ENCODE results near the gene TAF1B. TPM values are rescaled to one million over a fixed set of nuclear protein-coding genes. Genes with fewer than 3 reads are reported as not detected.

Gene TAF1B
- total and polyA plus RNA-seq, 2 donors (not counting 1 experiment from before 2014, with no cell fraction given): 19.5 to 32.9 TPM

GRCh38 chr2:9897331-9897737 is 54.1 kb downstream of the TAF1B start:
- Histone ChIP-seq H3K27ac (ENCODE audit: insufficient read depth, low read length) (peak overlapping the region; percentile 13), H3K4me2 (ENCODE audit: extremely low read depth, insufficient read depth, low read length) (peak overlapping the region; percentile 17), H3K9ac (ENCODE audit: insufficient read depth, low read length) (no peak overlapping the region)

DNA sequence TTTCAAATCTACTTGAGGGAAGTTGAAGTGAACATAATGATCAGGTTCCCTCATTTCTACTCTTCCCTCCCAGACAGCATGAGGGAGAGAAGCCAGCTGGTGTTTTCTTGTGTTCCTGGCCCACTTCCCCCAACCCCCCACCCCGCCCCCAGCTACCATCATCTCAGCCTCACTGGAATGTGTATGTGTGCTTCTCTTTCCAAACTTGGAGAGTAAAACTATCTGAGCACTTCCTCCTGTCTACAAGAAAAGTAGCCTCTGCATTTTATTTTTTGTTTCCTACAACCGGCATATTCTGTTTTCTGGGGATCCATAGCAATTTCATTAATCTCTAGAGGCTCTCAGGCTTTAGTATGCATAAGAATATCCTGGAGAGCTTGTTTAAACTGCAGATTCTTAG is 54.6 kb downstream of the TAF1B start:
- Histone ChIP-seq H3K36me3 (ENCODE audit: control insufficient read depth, insufficient read depth, low read length) (no peaks in the 10 kb centered on the region), H3K27me3 (ENCODE audit: control insufficient read depth, insufficient read depth, low read length) (no peaks in the 10 kb centered on the region), H3K4me2 (ENCODE audit: extremely low read depth, insufficient read depth, low read length) (peak overlapping the region; percentile 17), H3K9ac (ENCODE audit: insufficient read depth, low read length) (no peak overlapping the region), H3K27ac (ENCODE audit: insufficient read depth, low read length) (peak overlapping the region; percentile 13), H3K9me3 (ENCODE audit: control insufficient read depth, insufficient read depth, low read depth, low read length) (no peaks in the 10 kb centered on the region), H3K79me2 (ENCODE audit: control insufficient read depth, insufficient read depth, low read length) (no peaks in the 10 kb centered on the region), H4K20me1 (ENCODE audit: control insufficient read depth, extremely low read depth, insufficient read depth, low read length) (no peaks in the 10 kb centered on the region), H3K4me3 (replicated peaks in 1 of 4; ENCODE audit: control extremely low read depth in 1 of 4, insufficient read depth in 1 of 4, low read depth in 3 of 4, low read length in 4 of 4) (no peak overlapping the region), H3K4me1 (ENCODE audit: control insufficient read depth, extremely low read depth, insufficient read depth, low read length) (peaks cover 6% of the 10 kb centered on the region), H2AFZ (ENCODE audit: low read length) (no peak overlapping the region)
- DNase-seq (ENCODE audit: low read depth in 2 of 2): peak; percentile 31 to 61
- TF ChIP-seq, protein P1, sequence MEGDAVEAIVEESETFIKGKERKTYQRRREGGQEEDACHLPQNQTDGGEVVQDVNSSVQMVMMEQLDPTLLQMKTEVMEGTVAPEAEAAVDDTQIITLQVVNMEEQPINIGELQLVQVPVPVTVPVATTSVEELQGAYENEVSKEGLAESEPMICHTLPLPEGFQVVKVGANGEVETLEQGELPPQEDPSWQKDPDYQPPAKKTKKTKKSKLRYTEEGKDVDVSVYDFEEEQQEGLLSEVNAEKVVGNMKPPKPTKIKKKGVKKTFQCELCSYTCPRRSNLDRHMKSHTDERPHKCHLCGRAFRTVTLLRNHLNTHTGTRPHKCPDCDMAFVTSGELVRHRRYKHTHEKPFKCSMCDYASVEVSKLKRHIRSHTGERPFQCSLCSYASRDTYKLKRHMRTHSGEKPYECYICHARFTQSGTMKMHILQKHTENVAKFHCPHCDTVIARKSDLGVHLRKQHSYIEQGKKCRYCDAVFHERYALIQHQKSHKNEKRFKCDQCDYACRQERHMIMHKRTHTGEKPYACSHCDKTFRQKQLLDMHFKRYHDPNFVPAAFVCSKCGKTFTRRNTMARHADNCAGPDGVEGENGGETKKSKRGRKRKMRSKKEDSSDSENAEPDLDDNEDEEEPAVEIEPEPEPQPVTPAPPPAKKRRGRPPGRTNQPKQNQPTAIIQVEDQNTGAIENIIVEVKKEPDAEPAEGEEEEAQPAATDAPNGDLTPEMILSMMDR (conservative IDR thresholded peaks at IDR 0.05 in 1 of 2, IDR thresholded peaks at IDR 0.05 in 1 of 2; ENCODE audit: low read depth in 1 of 2, low read length in 2 of 2): no peak
- no peak for TF ChIP-seq EZH2 (IDR thresholded peaks at IDR 0.05; ENCODE audit: low read length, missing control alignments)

More at GRCh38 chr2:9897331-9897737, 54.1 kb downstream of the TAF1B start:
- no peak for TF ChIP-seq EZH2 (IDR thresholded peaks at IDR 0.05; ENCODE audit: low read length, missing control alignments)
- TF ChIP-seq, protein P1 (conservative IDR thresholded peaks at IDR 0.05 in 1 of 2, IDR thresholded peaks at IDR 0.05 in 1 of 2; ENCODE audit: low read depth in 1 of 2, low read length in 2 of 2): no peak
- no peaks in the 10 kb centered on the region for H3K9me3 ChIP-seq (ENCODE audit: control insufficient read depth, insufficient read depth, low read depth, low read length)
- H3K79me2 ChIP-seq (ENCODE audit: control insufficient read depth, insufficient read depth, low read length): no peaks in the 10 kb centered on the region
- H3K36me3 ChIP-seq (ENCODE audit: control insufficient read depth, insufficient read depth, low read length): no peaks in the 10 kb centered on the region
- DNase-seq (ENCODE audit: low read depth in 2 of 2): peak; percentile 94 to 96
- no peaks in the 10 kb centered on the region for H3K27me3 ChIP-seq (ENCODE audit: control insufficient read depth, insufficient read depth, low read length)
- no peak overlapping the region for H2AFZ ChIP-seq (ENCODE audit: low read length)
- H3K4me3 ChIP-seq (replicated peaks in 1 of 4; ENCODE audit: control extremely low read depth in 1 of 4, insufficient read depth in 1 of 4, low read depth in 3 of 4, low read length in 4 of 4): no peak overlapping the region
- H4K20me1 ChIP-seq (ENCODE audit: control insufficient read depth, extremely low read depth, insufficient read depth, low read length): no peaks in the 10 kb centered on the region
- peaks cover 6% of the 10 kb centered on the region for H3K4me1 ChIP-seq (ENCODE audit: control insufficient read depth, extremely low read depth, insufficient read depth, low read length)

DNA sequence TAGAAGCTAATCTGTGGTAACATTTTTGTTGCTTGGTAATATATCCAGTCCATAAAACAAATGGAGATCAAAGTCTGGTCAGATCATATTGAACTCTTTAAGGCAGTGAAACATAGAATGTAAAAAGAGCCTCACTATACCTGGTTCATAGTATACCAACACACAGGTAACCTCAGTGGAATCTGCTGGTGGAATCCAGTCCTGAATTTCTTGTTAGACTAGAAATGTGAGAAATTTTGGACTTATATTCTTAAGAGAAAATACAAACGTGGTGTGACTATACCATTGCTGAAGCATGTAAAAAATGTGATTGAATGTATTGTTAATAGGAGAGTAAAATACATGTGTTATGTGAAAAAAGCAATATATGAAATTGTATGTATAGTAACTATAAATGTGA is 62.1 kb downstream of the TAF1B start:
- Histone ChIP-seq H3K4me3 (replicated peaks in 1 of 4; ENCODE audit: control extremely low read depth in 1 of 4, insufficient read depth in 1 of 4, low read depth in 3 of 4, low read length in 4 of 4) (no peak overlapping the region), H3K4me2 (ENCODE audit: extremely low read depth, insufficient read depth, low read length) (no peak overlapping the region), H3K4me1 (ENCODE audit: control insufficient read depth, extremely low read depth, insufficient read depth, low read length) (no peaks in the 10 kb centered on the region), H4K20me1 (ENCODE audit: control insufficient read depth, extremely low read depth, insufficient read depth, low read length) (no peaks in the 10 kb centered on the region), H2AFZ (ENCODE audit: low read length) (no peak overlapping the region), H3K79me2 (ENCODE audit: control insufficient read depth, insufficient read depth, low read length) (no peaks in the 10 kb centered on the region), H3K36me3 (ENCODE audit: control insufficient read depth, insufficient read depth, low read length) (no peaks in the 10 kb centered on the region), H3K27me3 (ENCODE audit: control insufficient read depth, insufficient read depth, low read length) (no peaks in the 10 kb centered on the region), H3K27ac (ENCODE audit: insufficient read depth, low read length) (no peak overlapping the region), H3K9ac (ENCODE audit: insufficient read depth, low read length) (no peak overlapping the region), H3K9me3 (ENCODE audit: control insufficient read depth, insufficient read depth, low read depth, low read length) (no peaks in the 10 kb centered on the region)
- DNase-seq (ENCODE audit: low read depth in 2 of 2): no peak
- TF ChIP-seq, protein P1 (conservative IDR thresholded peaks at IDR 0.05 in 1 of 2, IDR thresholded peaks at IDR 0.05 in 1 of 2; ENCODE audit: low read depth in 1 of 2, low read length in 2 of 2): no peak
- no peak for TF ChIP-seq EZH2 (IDR thresholded peaks at IDR 0.05; ENCODE audit: low read length, missing control alignments)
